ENCODE measurements around the gene INKA2. TPM values are rescaled to one million over a fixed set of nuclear protein-coding genes. Genes with fewer than 3 reads are reported as not detected.
A peak's percentile ranks its signal among the peaks of the same experiment; 100 is the strongest.

The INKA2 gene
- total RNA-seq, 1 donor from 2014 or later, result 17.7 TPM

DNA sequence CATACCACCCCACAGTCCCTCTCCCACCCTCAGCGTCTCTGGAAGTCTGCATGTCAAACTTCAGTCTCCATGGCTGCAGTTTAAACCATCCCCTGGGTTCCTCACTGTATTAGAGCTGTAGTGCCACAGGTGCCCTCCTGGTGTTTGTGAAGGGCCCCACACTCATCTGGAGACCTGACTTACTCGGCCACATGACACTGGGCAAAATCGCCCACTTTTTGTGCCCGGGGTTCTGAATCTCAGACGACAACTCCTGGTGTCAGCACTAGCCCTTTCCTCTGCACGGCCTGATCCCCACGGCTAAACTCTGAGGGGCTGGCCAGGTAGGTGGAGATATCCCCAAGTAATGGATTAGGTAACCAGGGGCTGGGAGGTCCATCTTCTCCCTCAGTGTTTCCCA is 6.5 kb downstream of the INKA2 start:
- no peak for DNase-seq

DNA sequence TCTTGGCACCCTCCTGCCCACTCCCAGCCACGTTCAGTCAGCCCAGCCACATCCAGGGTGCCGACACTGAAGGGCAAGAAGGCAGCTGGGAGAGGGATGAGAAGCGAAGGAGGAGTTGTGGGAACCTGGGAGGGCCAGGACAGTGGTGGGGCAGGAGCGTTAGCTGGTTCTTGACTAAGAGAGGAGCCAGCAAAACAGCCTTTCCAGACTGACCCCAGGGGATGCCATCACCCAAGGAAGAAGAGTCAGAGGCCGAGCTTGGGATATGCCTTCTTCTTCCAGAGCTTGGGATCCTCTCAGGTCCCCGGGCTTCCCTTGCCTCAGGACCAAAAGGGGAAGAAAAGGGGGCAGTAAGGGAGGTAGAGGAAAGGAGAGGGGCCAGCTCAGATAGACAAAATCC is 7.2 kb downstream of the INKA2 start:
- DNase-seq, result no peak

DNA sequence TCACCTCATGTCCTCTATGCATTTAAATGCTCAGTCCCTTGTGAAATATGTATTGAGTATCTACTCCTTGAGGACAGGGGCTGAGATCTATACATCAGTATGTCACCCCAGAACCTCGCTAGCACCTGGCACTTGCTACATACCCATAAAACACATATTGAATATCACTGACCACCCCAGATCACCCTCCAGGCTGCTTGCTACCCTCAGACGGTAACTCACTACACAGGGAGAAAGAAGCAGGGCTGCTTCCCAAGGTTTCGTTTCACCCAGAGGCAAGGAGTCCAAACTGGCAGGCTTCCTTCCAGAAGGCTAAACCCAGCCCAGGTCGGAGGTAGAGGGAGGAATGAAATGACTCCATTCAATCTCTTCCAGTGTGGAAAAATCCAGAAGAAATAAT is 8.5 kb downstream of the INKA2 start:
- DNase-seq, result no peak

DNA sequence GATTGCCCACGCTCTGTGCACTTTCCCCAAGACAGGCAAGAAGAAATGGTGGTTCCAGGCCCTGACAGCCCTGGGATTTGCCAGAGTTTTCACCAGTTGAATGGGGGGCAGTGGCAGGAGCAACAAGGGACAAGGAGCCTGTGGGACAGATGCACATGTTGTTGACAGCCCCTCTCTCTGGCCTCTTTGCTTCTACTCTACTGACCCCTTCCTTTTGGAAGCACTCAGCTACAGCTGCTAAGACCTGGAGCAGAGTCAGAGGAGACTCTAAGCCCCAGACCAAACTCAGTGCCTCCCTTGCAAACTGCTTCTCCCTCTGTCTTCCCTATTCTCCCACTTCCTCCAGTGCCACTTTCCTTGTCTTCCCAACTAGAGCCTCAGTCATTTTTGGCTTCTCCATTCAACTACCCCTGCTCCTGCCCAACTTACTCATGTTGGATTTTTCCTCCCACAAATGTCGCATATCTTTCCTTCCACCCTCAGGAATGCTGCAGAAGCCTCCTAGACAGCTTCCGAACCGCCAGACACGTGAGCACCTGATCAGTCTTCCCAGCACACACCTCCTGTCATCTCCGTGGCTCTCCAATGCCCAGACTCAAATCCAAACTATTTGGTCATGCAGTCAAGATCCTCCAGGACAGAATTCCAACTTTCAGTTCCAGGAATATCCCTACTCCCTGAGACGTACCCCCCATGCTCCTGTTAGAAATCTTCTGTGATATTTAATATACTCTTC is 9.1 kb downstream of the INKA2 start:
- peak; percentile 87 for DNase-seq

DNA sequence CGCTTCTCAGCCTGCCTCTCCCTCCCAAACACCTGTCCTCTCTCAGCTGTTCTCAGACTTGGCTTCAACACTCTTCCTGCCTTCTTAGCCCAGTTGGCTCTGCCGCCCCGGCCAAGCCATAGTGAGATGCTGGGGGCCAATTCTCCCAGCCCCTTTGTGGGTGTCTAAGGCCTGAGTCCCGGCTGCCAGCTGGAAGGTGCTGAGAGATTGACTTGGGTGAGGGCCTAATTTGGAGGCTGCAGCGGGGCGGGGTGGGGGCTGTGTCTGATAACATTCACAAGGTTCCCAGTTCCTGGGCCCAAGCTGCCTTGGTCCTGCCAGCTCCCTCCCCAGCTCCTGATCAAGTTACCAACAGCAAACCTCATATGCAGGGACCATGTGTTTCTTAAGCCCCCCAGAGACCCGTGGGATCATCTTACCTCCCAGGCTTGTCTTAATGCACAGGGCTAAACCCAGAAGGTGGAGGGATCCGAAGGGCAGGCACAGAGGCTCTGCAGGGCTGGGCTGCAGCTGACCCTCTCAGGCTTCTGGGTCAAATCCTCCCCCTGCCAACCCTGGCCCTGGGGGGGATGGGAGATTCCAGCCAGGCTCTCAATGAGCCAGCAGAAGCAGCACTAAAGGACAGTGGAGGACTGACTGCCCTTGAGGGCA is 9.8 kb downstream of the INKA2 start:
- peak; percentile 98 for DNase-seq

DNA sequence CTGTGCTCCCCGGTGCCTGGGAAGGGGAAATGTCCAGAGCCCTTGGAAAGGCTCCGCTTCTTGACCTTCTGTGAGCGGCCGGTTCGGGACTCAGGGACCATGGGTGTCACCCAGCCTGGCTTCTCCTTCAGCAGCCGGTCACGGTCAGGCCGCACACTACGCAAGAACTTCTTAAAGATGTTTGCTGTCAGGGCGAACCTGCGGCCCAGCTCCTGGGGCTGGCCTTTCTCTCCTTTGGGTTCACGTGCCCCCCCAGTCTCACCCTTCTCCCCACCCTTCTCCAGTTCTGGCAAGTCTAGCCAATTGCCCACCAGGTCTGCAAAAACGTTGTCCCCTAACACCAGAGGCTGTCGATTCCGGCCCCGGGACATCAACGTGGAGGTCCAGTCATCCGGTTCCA is 12.1 kb downstream of the INKA2 start:
- no peak for DNase-seq

DNA sequence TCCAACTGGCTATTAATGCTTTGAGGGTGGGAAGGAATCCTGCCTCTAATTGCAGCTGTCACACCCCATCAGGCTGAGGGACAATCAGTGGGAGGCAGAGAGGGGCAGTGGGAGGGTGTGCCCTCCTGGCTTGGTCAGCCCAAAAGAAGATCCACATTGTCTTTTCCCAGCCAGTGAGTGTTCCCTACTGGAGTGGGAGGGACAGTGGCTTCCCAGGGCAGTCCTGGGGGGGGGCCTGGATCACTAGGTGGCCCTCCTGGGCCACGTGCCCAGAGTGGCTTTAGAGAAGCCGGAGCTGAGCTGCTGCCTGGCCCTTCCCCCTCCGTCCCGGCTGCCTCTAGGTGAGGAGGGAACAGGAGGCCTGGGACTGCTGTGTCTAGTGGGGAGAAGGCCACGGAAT is 14.0 kb downstream of the INKA2 start:
- DNase-seq, result peak; percentile 90

DNA sequence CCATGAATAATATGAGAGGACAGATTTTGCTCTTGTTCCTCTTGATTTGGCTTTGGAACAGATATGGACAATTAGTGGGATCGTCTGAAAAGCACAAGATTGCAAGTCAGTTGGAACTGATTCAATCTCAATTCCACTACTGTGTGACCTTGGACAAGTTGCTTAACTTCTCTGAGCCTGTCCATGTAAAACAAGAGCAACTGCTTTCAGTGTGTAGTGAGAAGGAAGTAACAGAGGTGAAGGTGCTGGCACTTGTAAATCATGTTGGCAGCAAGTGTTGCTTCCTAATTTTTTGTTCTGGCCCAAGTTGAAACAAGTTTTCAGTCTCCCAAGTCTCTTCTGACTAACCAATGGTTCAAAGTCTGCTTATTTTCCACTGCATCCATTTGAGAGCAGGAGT is 15.3 kb downstream of the INKA2 start:
- DNase-seq, result no peak

DNA sequence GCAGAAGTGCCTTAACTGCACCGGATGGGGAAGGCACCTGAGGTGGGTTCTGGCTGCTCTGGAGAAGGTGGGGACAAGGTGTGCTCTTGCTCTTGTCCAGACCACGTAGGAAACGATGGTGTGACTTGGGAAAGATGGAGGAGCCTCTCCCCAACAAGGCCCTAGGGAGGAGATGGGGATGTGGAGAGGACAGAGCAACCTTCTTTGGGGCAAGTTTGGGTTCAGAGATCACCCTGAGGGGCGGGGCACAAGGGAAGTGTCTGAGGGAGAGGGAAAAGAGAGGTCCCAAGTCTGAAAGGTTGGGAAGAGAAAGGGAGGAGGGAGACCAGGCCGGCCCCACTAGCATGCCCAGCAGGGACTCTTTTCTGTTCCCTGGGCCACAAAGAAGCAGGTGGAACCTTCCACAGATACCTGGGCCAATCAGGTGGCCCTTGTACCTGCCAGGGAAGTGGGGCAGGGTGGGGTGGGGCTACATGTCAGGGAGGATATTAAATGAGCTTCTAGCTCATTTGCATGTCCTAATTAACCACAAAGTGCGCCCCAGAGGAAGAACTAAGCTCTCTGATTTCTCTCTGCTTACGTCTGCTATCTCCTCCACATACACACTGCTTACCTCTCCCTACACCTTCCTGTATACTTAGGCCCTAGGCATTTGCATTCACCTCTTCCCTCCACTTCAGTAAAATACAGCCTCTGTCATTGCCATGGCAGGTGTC is 15.9 kb downstream of the INKA2 start:
- DNase-seq, result no peak

DNA sequence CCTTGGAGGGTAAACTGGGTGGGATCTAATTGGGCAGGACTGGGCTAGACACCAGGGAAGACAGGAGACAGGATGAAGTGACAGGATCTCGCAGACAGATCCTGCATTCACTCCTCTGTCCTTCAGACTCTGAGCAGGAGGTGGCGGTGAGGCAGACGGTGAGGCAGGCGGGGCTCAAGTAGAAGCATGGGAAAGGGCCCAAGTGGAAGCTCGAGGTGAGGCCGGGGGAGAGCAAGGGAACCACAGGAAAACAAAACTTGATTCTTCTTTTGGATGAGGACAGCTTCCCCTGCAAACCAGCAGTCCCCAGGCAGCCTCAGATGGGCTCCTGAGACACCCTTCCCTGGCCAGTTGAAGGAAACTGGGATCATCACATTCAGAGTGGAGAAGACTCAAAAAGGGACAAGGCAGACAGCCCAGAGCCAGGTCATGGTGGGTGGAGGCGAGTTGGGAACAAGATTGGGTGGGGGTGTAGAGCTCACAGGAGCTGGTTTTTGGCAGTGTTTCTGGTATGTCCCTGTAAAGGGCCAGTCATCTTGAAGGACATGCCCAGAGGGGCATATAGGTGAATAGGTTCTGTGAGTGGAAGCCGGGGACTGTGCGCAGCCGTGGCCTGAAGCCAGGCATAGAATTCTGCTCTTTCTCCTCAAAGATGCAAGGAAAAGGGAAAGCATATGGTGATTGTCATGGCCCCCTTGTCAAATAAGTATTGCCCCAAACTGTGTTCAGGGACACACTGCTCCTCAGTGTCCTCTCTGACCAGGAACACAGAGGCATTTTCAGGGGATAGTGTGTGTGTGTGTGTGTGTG is 18.0 kb downstream of the INKA2 start:
- DNase-seq, result no peak

DNA sequence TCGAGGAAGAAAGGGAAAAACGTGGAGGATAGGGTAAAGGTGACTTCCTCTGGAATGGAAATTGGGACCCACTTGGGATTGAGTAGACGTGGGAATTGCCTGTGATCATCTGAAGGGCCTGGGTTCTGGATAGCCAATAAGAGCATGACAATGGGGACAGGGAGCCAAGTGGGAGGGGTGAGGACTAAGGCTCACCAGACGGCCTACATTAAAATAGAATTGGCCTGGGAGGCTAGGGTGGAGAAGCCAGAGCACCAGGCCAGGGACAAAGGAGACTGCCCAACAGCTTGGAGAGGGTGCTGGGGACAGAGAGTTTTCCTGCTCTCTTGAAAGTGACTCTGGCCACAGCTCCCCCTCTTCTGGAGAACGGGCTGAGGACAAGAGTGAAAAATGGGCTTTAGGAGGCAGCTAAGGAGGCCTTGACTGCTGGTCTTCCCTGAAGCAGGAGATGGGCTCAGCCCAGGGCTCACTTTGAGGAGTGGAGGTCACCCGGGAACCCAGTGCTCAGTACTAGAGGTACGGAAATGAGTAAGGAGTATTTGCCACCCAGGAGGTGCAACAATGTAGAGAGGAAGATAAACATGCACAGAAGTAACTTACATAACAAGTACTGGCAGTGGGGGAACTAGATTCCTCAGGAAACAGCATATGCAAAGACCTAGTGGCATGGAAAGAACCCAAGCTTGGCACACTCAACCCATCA is 18.8 kb downstream of the INKA2 start:
- no peak for DNase-seq

DNA sequence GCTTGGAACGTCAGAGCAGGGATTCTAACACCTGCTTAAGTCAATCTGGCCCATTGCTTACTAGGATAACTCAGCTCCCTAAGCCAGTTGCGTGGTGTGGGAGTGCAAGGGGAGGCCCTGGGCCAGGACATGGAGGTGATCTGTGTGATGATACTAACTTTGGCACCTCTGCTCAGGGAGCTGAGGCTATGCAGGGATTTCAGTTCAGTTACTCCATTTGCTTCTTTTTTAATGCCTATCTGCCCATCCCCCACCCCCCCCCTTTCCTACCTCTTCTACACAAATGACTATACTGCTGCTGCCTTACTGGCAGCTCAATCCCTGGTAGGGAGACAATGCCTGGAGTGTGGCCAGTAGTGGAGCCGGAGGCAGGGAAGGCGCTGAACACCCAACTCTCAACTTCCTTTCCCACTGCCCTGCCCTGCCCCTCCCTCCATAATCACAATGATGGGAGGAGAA is 19.5 kb downstream of the INKA2 start:
- peak; percentile 93 for DNase-seq

DNA sequence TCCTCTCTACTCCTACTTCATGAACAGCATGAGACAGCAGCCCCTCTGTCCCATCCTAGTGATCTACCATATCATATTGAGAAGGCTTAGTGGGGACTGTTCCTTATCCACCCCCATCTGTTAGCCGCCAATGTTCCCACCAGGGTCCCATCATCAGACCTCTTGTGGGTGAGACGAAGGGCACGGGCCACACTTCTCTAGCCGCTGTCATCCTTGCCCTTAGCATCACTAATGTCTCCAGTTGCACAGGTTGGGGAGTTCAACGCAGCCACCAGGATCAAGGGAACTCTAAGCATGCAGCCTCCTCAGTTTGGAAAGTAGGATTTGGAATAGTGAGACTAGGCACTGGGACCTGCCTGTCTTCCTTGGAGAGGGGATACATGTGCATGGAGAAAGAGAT is 20.1 kb downstream of the INKA2 start:
- DNase-seq, result no peak

DNA sequence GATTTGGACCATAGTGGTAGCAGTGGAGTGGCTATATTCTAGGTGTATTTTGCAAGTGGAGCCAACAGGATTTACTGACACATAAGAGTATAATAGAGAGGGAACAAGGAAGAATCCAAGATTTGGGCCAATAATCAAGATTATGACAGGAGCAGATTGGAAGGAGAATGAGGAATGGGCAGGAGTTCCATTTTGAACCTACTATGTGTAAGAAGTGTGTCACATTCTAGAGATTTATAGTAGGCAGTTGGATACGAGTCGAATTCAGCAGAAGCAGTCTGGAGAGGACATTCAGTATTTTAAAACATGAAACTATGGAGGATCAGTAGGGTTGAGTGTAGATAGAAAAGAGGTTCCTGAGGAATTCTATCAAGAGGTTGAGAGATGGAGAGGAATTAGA is 21.7 kb downstream of the INKA2 start:
- DNase-seq, result no peak

DNA sequence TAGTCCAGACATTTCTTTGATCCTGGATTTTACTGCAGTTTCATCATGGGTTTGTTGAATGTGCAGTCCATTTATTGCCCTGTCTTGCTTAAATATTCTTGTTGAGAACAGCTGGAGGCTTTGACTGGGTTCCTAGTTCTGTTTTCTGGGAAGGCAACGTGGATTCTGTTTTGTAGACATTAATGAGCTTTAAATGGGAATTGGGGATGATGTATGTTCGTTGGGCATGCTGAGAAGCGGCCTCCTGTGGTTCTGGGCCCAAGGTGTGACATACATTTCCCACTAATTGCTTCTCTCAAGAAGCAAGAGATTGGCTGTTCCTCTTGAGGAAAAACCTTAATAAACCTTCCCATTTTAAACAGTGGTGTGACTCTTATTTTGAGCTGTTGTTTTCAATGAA is 22.9 kb downstream of the INKA2 start:
- no peak for DNase-seq

DNA sequence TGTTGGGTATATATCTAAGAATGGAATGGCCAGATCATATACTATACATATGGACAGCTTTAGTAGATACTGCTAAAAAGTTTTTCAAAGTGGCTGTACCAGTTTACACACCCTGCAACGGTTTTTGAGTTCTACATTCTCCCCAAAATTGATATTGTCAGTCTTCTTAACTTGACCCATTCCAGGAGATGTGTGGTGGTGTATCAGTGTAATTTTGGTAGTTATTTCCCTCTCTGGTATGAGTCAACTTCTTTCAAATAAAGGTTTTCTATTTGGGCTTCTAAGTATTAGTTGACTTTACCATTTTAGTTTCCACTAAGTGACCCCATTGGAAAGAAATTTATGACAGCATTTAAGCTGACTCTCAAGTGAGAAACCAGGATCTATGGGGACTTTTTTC is 29.2 kb downstream of the INKA2 start:
- DNase-seq, result no peak

DNA sequence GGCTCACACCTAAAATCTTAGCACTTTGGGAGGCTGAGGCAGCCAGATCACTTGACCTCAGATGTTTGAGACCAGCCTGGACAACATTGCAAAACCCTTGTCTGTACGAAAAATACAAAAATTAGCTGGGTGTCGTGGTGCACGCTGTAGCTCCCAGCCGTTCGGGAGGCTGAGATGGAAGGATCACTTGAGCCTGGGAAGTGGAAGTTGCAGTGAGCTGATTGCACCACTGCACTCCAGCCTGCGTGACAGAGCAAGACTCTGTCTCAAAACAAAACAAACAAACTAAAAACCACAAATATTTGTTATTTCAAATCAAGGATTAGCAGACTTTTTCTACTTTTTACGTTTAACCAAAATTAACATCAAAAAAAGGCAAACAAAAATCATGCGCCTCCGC is 31.3 kb downstream of the INKA2 start:
- no peak for DNase-seq

DNA sequence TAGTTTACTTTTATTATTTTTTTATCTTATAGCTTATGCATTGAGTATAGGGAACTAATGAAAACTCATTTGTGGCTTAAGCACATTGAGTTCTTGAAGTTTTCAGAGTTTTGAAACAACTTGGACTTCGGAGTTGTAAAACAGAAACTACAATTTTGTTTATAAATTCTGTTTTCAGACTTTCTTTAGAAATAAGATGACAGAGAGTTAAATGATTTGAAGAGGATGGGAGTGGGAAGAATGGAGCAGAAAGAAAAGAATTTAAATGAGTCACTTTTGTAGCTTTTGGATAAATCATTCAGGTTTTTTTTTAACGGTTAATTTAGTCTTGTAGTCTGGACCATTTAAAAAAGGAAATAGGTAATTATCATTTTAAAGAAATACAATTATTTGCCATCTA is 32.3 kb downstream of the INKA2 start:
- no peak for DNase-seq

DNA sequence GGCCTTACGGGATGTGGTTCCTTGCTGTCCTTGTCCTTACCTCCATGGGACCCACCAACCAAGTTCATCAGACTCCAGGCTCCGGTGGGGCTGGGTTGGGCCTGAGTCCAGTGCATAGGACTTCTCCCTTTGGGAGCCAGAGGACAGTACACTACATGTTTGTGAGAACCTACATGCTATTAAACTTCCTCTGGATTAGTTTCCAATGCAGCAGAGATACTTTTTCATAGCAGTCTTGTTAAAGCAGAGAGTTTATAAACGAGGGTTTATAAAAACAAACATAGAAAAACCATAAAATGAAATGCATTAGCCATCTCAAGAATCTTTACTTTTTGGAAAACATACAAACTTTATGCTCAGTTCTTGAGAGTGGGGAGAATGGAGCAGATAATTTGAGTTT is 33.4 kb downstream of the INKA2 start:
- DNase-seq, result no peak

DNA sequence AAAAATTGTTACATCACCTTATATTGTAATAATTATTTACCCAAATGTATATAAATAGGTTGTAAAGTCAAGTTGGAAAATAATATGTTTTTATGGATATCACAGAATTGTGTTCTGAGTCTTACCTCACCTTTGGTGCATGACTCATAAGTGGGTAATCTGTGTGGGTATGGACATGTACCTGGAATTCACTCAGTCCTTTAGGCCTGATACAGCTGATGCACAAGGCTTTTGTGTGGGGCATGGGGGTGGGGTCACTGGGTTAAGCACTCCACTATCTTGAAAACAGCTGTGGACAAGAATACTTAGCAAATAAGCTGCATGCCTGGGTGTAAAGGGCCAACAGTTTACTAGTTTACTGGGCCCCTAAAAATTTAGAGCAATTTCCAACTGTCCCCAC is 34.4 kb downstream of the INKA2 start:
- no peak for DNase-seq

DNA sequence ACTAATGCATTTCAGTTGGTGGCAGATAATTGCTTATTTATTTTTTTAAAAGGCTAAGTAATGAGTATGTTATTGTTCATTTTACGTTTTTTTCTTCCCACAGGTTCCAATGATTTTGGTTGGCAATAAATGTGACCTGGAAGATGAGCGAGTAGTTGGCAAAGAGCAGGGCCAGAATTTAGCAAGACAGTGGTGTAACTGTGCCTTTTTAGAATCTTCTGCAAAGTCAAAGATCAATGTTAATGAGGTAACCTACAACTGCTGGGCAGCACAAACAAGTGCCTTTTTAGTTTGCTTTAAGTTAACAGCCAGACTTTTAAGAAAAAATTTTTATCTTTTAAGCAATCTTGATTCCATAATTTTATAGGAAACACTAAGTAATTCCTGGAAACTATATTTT is 35.0 kb downstream of the INKA2 start:
- no peak for DNase-seq

DNA sequence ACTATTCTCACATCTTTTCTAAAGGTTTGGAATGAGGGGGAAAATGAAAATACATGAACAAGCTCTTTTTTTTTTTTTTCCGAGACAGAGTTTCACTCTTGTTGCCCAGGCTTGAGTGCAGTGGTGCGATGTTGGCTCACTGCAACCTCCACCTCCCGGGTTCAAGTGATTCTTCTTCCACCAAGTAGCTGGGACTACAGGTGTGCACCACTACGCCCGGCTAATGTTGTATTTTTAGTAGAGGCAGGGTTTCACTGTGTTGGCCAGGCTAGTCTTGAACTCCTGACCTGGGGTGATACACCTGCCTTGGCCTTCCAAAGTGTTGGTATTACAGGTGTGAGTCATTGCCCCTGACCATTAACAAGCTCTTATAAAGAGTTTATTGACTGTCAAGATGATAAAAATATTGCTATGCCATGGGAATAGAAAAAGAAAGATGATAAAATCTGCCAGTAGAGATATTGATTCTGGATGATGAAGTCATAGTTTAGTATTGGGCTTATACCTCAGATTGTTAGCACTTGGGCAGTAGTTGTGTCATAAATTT is 36.6 kb downstream of the INKA2 start:
- no peak for DNase-seq
